HepG2 (cell line): ENCODE data around the gene TFEB. TPM values are rescaled to one million over a fixed set of nuclear protein-coding genes. Genes with fewer than 3 reads are reported as not detected.

Source experiments
- ADNP ChIP-seq: sonication (generic); formaldehyde crosslinking; IDR thresholded peaks from 2 replicates; pipeline ENCODE4 v1.4.0; 2020; ENCODE audit warnings: missing genetic modification reagents
- DNMT3B ChIP-seq: conservative IDR thresholded peaks from 2 replicates; pipeline ENCODE4 v1.6.1; 2016; ENCODE audit warnings: missing biosample characterization, control low read depth
- IKZF1 ChIP-seq: fragments of 450-650 bp; IDR thresholded peaks from 2 replicates; pipeline ENCODE4 v1.7.1; 2016
- IRF1 ChIP-seq: sonication (generic); formaldehyde crosslinking; IDR thresholded peaks from 2 replicates; pipeline ENCODE4 v1.4.0; 2020; ENCODE audit warnings: low read depth, mild to moderate bottlenecking, missing genetic modification reagents
- RBM39 ChIP-seq: fragments of 200-400 bp; formaldehyde crosslinking; IDR thresholded peaks from one replicate; pipeline ENCODE4 v1.6.1; 2018; ENCODE audit warnings: antibody characterized with exemption, mild to moderate bottlenecking, low read depth, low read length; ENCODE audit not compliant: poor library complexity, severe bottlenecking
- SP140L ChIP-seq: sonication (generic); formaldehyde crosslinking; IDR thresholded peaks from 2 replicates; pipeline ENCODE4 v1.4.0; 2020; ENCODE audit warnings: missing genetic modification reagents, borderline replicate concordance
- TEF ChIP-seq: sonication (generic); formaldehyde crosslinking; IDR thresholded peaks from 2 replicates; pipeline ENCODE4 v1.5.0; 2020; ENCODE audit warnings: missing genetic modification reagents
- THAP8 ChIP-seq: sonication (generic); formaldehyde crosslinking; IDR thresholded peaks from 2 replicates; pipeline ENCODE4 v1.5.1; 2020; ENCODE audit warnings: missing genetic modification reagents, mild to moderate bottlenecking, borderline replicate concordance
- TMF1 ChIP-seq: sonication (generic); formaldehyde crosslinking; IDR thresholded peaks from 2 replicates; pipeline ENCODE4 v1.8.1; 2022; ENCODE audit warnings: low read depth, missing genetic modification reagents
- TRAFD1 ChIP-seq: sonication (generic); formaldehyde crosslinking; IDR thresholded peaks from 2 replicates; pipeline ENCODE4 v1.5.1; 2020; ENCODE audit warnings: missing genetic modification reagents, mild to moderate bottlenecking, borderline replicate concordance
- ZBTB40 ChIP-seq, 2 experiments: fragments of 450-650 bp in 1 of 2; sonication (generic) in 1 of 2; formaldehyde crosslinking in 1 of 2; IDR thresholded peaks; 2 replicates each; pipeline versions ENCODE4 v1.6.1 to v1.8.0; 2016 to 2022; ENCODE audit warnings: antibody characterized with exemption in 1 of 2, mild to moderate bottlenecking in 1 of 2, missing genetic modification reagents in 1 of 2
- ZFP36L2 ChIP-seq: sonication (generic); formaldehyde crosslinking; IDR thresholded peaks from 2 replicates; pipeline ENCODE4 v1.4.0; 2020; ENCODE audit warnings: missing genetic modification reagents
- ZFYVE20 ChIP-seq: sonication (generic); formaldehyde crosslinking; IDR thresholded peaks from 2 replicates; pipeline ENCODE4 v1.8.0; 2023; ENCODE audit warnings: low read depth, mild to moderate bottlenecking, moderate library complexity, missing genetic modification reagents, borderline replicate concordance
- ZNF33B ChIP-seq: sonication (generic); formaldehyde crosslinking; IDR thresholded peaks from 2 replicates; pipeline ENCODE4 v1.5.1; 2020; ENCODE audit warnings: mild to moderate bottlenecking, missing genetic modification reagents
- ZNF350 ChIP-seq: sonication (generic); formaldehyde crosslinking; IDR thresholded peaks from 2 replicates; pipeline ENCODE4 v1.4.0; 2020; ENCODE audit warnings: mild to moderate bottlenecking, low read depth, missing genetic modification reagents, borderline replicate concordance
- ZNF629 ChIP-seq: sonication (generic); formaldehyde crosslinking; conservative IDR thresholded peaks from 2 replicates; pipeline ENCODE4 v1.5.0; 2020; ENCODE audit warnings: missing genetic modification reagents
- ZNF83 ChIP-seq: sonication (generic); formaldehyde crosslinking; IDR thresholded peaks from 2 replicates; pipeline ENCODE4 v1.4.0; 2020; ENCODE audit warnings: missing genetic modification reagents, mild to moderate bottlenecking, borderline replicate concordance
- polyA plus RNA-seq, 8 experiments: library from polyadenylated mRNA; depleted of rRNA in 3 of 8; stranded (reverse) in 7 of 8; unstranded in 1 of 8; fragments of >200 nt; fragmentation: Illumina TruSeq in 4 of 8; extraction: Trizol in 4 of 8; gene quantifications; 2 replicates each; pipeline versions ENCODE4 v1.2.1 to v1.2.3, GENCODE V29; 2011 to 2016; ENCODE audit warnings: low read depth in 4 of 8, missing spikeins in 1 of 8, mixed read lengths in 1 of 8; ENCODE audit not compliant: insufficient read depth in 1 of 8
- total RNA-seq, 5 experiments: library from RNA; depleted of rRNA; stranded (reverse); fragments of >200 nt; fragmentation: Illumina TruSeq; extraction: Trizol; gene quantifications; 2 replicates each; pipeline ENCODE4 v1.2.3, GENCODE V29; 2016; ENCODE audit warnings: low read depth in 1 of 5

The TFEB gene
- total and polyA plus RNA-seq, 2 of the 13 experiments (the other 11 are each of a cell fraction or from before 2014, with no cell fraction given), result 13.3 to 18.7 TPM

- TF ChIP-seq TEF (CRISPR knock-in tag) (no peak), ADNP (CRISPR knock-in tag) (no peak), DNMT3B (CRISPR knock-in tag) (no peak), ZFYVE20 (CRISPR knock-in tag) (no peak), ZNF33B (CRISPR knock-in tag) (no peak), ZNF350 (CRISPR knock-in tag) (no peak), IRF1 (CRISPR knock-in tag) (no peak), ZFP36L2 (CRISPR knock-in tag) (no peak), ZBTB40 (IDR thresholded peaks at IDR 0.05) (no peak), ZBTB40 (CRISPR knock-in tag; IDR thresholded peaks at IDR 0.05) (no peak), TRAFD1 (CRISPR knock-in tag) (peak; percentile 42; the same call in 1 of the 2 replicates), THAP8 (CRISPR knock-in tag) (no peak), ZNF83 (CRISPR knock-in tag) (no peak), RBM39 (no peak), TMF1 (no peak), ZNF629 (CRISPR knock-in tag) (no peak; the same call in 1 of the 2 replicates), IKZF1 (no peak), SP140L (no peak)
These were observed 53.3 kb downstream of the TFEB start (continued) for GRCh38 chr6:41682056-41682477.
